NCI-H526 treated with DMSO at 0.1 percent for 48 hours (cell line): ENCODE results near the gene C20orf202.
"Not testable (repeated sequence)": the region's sequence is repeated elsewhere in the genome, so short reads cannot be mapped to it uniquely, and the experiment has no call there.

ENCODE experiments used
- DNase-seq: peaks from one replicate; lab custom pipeline; 2025; lab: John Stamatoyannopoulos, UW

Gene C20orf202

DNA sequence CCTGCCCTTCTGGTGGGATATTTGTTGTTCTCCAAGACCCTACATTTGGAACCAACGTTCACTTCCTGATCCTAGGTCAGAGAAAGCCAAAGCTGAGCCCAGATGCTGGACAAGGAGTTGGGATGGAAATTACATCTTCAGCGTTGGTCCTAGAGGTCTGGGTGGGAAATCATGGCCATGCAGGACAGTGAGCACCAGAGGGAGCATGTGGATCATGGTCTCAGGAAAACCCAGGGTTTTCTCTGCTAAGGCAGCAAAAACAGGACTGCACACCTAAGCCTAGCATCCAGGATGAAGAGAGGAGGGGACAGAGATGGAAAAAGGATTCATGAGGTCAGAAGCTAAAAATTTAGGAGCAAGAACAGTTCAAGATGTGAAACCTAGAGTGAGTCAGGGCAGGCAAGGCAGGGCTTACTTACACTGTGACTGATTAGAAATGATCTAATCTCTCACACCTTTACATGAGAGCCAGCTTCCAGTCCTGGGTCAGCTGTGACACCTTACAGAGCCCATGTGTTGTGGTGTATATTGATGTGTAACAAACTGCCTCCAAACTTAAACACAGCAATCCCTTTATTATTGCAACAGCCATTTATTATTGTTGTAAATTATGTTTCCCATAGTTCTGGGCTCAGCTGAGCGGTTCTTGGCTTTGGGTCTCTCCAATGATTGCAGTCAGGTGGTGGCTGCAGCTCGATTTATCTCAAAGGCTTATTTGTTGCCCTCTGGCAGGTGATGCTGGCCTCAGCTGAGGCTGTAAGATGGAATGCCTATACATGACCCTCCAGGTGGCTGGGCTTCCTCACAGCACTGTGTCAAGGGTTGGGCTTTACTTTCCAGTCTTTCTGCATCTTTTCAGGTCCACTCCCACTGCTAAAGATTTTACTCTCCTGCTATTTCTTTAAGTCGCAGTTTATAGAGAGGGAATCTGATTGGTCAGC is 6.5 kb downstream of the C20orf202 start:
- no peak for DNase-seq

DNA sequence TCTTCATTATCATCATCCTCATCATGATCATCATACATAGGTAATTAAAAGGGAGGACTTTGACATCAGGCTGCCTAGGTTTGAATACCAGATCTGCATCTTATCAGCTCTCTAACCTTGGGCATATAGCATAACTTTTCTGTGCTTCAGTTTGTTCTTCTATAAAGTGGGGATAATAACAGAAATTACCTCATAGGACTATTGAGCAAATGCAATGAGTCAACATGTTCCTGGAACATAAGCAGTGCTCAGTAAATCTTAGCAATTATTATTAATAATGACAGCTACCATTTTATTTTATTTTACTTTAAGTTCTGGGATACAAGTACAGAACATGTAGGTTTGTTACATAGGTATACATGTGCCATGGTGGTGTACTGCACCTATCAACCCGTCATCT is 7.2 kb downstream of the C20orf202 start:
- DNase-seq: no peak

DNA sequence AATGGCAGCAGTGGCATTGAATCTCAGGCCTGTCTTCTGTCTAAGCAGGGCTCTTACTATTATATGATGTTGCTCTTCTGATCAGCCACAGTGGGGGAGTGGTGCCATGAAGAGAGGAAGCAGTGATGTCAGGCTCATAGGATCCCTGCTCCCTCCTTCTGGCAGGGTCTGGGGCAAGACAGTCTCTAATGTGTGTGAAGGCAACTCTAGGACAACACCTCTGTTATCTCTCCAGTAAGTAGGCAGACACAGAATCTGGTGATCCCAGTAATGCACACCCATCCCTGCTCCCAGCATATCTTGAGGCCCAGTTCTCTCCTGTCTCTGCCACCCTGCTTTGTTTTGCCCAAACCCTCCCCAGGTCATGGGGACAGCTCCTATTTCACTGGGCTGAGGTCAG is 8.8 kb downstream of the C20orf202 start:
- DNase-seq: no peak

DNA sequence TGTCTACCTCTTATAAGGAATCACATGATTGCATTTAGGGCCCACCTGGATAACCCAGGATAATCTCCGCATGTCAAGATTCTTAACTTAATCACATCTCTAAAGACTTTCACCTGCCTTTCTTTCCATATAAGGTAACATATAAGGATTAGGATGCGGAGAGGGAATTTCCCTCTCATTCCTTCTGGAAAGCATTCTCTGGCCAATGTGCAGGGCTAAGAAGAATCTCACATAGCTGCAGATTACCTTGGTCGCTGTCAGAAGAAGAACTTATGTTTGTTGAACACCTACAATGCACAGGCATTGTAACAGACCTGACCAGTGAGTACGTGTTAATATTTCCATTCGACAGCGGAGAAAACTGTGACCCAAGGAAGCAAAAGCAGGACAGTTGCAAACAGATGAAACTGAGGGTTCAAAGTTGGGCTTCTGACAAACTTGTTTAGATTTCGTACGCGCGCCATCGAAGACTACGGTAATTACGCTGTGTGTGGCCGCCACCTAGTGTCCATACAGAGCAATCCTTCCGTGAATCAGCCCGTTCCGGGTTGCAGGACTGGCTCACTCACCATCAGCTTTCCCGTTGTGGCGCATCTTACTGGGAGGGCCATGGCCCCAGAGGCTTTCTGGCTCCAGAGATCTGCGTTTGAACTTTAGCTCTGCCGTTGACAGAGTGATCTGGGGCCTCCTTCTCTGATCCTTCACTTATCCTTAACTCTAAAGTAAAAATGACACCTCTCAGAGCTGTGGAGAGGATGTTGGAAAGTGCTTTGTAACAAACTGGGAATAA is 9.5 kb downstream of the C20orf202 start:
- DNase-seq: peak; percentile 84

DNA sequence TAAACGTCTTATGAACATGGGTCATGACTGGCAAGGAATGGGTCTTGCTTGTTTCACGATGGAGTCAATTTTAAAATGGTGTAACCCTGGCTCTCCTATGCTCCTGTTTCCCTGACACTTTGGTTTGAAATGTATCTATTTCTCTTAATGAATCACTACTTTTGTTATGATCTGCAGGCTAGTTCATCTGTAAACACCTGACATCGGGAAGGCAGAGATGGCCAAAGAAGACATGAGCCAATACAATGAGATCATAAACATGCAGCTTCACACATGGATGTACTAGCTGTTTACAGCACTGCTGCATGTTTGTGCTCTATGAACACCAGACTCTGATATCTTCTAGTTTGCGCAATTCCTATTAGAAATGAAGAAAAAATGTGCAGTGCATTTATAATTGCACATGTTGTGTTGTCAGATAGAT is 11.6 kb downstream of the C20orf202 start:
- DNase-seq: no peak

DNA sequence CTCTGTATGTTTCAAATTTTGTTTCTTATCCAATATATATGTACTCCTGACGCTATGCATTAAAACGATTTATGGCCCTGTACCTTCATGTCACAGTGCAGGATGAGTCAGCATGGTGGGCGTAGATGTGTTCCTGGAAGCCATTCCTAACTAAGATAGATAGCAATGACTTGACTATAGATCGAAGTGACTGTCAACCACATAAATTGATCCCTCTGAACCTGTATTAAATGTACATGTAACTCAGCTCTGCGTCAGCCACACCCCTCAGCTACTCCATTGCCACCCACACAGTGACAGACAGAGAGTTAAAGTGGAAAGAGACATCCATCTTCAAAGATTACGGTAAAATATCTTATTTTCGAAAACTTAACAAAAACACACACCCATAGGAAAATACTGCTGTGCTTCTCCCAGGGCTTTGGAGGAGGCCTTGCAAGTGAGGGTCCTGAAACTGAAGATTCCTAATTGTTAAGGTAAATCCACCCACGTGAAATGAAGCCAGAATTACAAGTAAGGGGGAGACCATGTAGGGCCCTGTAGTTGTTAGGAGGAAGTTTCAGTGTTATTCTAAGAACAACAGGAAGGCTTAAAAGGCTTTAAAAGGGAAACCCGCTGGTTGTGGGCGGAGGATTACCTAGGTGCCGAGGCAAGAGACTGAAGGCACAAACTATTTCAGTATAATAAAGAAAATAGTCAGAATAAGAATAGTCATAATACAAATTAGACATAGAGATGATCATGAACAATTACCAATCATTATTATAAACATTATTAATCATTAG is 12.3 kb downstream of the C20orf202 start:
- no peak for DNase-seq

DNA sequence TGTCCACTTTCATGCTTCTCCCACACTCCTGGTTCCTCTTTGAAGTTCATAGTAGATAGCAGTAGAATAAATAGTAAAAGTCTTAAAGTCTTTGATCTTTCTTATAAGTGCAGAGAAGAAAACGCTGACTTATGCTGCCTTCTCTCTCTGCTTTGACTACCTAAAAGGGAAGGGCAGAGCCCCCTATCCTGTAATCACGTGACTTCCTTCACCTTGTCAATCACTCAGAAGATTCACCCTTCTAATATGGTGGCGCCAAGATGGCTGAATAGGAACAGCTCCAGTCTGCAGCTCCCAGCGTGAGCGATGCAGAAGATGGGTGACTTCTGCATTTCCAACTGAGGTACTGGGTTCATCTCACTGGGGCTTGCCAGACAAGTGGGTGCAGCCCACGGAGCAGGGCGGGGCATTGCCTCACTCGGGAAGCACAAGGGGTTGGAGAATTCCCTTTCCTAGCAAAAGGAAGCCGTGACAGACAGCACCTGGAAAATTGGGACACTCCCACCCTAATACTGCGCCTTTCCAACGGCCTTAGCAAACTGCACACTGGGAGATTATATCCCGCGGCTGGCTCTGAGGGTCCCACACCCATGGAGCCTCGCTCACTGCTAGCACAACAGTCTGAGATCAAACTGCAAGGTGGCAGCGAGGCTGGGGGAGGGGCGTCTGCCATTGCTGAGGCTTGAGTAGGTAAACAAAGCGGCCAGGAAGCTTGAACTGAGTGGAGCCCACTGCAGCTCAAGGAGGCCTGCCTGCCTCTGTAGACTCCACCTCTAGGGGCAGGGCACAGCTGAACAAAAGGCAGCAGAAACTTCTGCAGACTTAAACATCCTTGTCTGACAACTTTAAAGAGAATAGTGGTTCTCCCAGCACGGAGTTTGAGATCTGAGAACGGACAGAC is 13.5 kb downstream of the C20orf202 start:
- not testable (repeated sequence) for DNase-seq

DNA sequence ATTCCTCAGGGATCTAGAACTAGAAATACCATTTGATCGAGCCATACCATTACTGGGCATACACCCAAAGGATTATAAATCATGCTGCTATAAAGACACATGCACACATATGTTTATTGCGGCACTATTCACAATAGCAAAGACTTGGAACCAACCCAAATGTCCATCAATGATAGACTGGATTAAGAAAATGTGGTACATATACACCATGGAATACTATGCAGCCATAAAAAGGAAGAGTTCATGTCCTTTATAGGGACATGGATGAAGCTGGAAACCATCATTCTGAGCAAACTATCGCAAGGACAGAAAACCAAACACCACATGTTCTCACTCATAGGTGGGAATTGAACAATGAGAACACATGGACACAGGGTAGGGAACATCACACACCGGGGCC is 19.5 kb downstream of the C20orf202 start:
- not testable (repeated sequence) for DNase-seq

DNA sequence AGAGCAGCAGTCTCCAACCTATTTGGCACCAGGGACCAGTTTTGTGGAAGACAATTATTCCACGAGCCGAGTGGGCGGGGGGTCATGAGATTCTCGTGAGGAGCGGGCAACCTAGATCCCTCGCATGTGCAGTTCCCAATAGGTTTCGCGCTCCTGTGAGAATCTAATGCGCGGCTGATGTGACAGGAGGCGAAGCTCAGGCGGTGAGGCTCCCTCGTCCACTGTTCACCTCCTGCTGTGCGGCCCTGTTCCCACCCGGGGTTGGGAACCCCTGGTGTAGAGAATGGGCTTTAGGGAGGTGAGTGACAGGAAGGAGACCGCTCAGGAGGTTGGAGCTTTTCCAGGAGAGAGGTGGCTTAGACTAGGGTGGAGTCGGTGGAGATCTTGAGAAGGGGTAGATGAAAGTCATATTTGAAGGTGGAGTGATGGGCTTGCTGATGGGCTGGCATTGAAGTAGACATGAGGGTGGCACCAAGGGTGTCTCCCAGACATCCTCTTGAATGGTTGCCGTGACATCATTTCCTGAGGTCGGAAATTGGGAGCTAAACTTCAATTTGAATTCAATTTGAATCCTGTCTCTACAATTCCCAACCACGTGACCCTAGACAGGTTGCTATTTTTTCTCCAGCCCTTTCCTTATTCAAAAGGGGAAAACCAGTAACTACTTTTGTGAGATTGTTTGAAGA is 21.1 kb downstream of the C20orf202 start:
- no peak for DNase-seq

DNA sequence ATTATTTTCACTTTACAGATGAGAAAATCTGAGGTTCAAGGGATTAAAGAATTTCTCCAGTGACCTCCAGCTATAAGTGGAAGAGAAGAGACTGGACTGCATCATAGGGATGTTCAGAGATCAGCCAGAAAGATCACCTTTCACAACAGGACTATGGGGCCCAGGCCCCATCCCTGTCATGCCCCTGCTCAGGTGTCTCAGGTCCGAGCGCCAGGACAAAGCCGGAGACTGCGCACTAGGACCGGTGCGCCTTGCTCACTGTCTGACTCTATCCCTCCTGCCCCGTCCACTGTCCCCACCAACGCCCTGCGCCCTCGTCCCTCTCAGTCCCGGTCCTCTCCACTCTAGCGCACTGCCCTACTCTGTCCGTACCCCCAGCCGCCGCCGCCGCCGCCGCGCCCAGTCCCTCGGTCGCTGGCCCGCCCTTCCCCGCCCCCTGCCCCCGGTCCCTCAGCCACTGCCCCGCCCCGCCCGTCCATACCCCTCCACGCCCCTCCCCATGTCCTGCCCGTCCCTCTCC is 22.1 kb downstream of the C20orf202 start:
- DNase-seq: peak; percentile 66

DNA sequence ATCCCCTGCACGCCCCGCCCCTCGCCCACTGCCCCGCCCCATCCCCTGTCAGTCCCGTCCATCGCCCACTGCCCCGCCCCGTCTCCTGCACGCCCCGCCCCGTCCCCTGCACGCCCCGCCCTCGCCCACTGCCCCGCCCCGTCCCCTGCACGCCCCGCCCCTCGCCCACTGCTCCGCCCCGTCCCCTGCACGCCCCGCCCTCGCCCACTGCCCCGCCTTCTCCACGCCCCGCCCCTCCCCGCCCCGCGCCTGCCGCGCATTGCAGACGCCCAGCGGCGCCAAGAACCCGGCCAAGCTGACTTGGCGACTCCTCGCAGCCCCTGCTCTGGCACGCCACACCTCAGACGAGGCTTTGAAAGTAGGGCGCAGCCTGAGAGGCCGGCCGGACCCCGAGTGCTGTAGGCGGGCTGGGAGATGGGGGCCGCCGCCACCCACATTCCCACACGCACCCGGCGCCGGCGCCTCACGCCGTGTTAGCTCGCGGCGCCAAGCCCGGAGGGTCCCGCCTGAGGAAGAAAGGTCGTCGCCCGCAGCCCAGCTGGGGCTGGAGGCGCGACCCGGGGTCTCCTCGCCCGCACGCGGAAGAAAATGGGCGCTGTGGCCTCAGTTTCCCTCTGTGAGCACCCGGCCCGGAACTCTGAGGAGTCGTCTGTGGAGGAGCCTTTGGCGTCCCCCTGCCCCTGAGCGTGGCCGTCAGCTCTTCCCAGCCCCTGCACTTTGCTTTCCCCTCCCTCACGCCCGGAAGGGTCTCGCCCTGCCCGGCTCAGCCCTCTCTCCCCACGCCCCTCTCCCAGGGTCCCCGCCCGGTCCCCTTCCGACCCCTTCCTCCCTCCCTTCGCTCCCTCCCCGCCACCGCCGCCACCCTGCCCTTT is 22.8 kb downstream of the C20orf202 start, which contains the start of gene RAD21L1:
Gene RAD21L1, plus strand, starts transcription at position 262 of the 872 bp plus-strand sequence. CDS start 2,410 bp downstream, outside the sequence.
- DNase-seq: peak; percentile 48

DNA sequence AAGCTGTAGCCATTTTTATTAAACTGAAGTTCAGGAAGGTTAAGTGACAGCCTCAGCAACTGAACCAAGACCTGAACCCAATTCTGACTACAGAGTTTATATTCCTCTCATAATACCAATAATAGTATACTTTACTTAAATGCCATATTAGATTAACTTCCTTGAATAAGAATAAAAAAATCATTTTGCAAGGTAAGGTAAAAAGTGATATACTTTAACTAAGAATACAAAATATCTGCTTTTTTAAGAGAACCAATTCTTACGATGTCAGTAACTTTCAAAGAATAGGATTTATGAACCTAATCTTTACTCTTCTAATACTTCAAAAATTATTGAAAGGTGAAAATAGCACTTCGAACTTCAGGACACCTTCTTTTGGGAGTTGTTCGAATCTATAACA is 26.3 kb downstream of the C20orf202 start:
- DNase-seq: no peak

DNA sequence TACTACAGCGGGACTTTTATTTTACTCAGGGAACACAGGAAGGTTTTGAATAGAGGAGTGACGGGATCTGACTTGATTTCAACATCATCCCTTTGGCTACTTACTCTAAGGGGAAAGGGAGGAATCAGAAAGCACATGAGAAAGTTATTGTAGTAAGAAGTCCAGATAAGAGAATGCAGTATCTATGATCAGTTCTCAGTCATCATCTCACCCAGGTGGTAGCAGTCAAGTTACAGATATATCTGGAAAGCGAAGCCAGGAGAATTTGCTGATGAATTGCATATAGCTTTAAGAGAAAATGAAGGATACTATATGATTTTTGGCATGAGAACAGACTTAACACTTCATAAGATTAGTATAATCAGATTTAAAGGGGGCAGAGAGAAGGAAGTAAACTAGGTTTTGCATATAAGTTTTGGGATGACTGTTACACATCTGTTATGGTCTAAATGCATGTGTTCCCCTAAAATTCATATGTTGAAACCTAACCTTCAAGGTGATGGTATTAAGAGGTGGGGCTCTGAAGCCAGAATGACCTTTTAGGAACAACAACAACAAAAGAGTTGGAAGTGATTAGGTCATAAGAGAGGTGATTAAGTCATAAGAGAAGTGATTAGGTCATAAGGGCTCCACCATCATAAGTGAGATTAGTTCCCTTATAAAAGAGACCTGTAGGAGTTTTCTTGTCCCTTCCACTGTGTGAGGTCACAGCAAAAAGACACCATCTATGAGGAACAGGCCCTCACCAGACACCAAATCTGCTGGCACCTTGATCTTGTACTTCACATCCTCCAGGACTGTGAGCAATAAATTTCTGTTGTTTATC is 29.2 kb downstream of the C20orf202 start:
- DNase-seq: no peak

DNA sequence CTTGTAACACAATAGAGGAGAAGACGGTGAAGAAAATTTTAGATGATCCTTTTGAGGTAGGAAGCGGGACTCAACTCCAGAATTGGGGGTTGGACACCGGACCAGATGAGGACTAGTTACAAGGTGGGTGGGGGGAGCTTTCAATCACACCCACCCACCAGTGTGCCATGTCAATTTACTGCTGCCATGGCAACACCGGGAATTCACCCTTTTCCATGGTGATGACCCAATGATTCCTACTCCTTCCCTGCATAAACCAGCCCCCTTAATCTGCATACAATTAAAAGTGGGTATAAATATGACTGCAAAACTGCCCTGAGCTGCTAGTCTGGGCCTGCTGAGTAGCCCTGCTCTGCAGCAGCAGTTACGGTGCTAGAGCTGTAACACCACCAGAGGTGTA is 37.3 kb downstream of the C20orf202 start:
- no peak for DNase-seq

DNA sequence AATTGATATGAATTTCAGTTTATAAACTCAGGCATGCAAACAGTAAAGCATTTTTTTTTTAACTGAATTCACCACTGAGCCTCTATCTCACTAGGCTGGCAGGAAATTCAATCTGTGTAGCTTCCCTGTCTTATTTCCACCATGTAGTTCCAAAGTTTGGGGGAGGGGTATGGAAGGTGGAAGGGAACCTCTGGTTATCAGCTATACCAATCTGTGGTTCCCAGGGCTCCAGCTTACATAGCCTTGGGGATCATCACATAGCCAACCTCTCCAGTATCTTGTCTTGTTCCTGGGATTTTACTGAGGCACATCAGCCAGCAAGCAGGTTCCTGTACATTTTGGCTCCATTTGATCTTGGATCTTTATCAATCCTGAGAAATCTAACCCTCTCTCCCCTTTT is 38.2 kb downstream of the C20orf202 start:
- DNase-seq: no peak

DNA sequence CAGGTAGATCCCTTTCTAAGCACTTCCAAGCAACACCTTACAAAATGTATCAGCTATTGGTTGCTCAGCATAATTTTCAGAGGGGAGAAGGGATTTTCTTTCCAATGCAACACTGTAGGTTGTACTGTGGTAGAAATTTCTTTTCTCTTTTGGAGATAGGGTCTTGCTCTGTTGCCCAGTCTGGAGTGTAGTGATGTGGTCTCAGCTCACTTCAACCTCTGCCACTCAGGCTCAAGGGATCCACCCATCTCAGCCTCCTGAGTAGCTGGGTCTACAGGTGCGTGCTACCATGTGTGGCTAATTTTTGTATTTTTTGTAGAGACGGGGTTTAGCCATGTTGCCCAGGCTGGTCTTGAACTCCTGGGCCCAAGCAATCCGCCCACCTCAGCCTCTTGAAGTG is 38.8 kb downstream of the C20orf202 start:
- no peak for DNase-seq

DNA sequence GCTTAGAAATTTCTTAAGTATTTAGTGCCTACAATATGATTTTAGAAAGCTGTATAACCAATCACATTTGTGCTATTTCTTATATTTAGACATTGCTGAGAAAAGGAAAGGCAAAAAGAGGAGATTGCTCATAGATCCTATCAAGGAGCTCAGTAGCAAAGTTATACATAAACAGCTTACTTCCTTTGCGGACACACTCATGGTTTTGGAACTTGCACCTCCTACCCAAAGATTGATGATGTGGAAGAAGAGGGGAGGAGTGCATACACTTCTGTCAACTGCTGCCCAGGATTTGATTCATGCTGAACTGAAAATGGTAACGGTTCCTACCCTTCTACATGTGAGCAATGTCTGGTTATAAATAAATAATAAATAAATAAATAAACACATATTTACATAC is 39.3 kb downstream of the C20orf202 start:
- DNase-seq: no peak

DNA sequence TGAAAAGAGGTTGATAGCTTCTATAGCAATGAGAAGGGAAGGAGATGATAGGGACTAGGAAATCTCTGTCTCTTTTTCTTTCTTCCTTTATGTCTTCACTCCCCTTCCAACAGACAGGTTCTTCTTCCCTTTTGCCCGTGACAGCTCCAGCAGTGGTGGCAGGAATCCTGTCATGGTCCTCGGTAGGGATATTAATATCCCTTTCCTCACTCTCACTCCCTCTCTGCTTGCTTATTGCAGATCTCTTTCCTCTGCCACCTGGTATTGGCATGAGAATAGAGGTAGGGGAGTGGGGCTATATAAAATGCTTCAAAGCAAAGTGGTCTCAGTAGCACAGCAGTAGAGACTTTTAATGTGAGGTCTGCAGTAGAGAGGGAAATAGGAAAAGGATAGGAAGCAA is 42.3 kb downstream of the C20orf202 start:
- DNase-seq: no peak
